Activated CD8-positive, alpha-beta memory T cell treated with anti-CD3 and anti-CD28 coated beads, Interleukin-2, amount 50 U/mL, for 1 hour (primary cell): Measurements from ENCODE around the gene PARVB.

Experiments
- DNase-seq: peaks from one replicate; pipeline ENCODE4 v3.0.0-alpha.2; 2020; ENCODE audit errors: extremely low read depth

PARVB gene

GRCh38 chr22:44024288-44024921 is at the start of gene PARVB:
PARVB (plus strand) TSS chr22:44024302; CDS start chr22:44024340, 38 bp downstream.
- DNase-seq: no peak

GRCh38 chr22:43975041-43975440 is 49.1 kb upstream of the PARVB start:
- DNase-seq: no peak

GRCh38 chr22:43976861-43977795 is 47.0 kb upstream of the PARVB start:
- no peak for DNase-seq

- no peak for DNase-seq
Observed at GRCh38 chr22:43978558-43978957, 45.5 kb upstream of the PARVB start.

- DNase-seq: no peak
Observed at GRCh38 chr22:43980579-43980978, 43.5 kb upstream of the PARVB start.

- no peak for DNase-seq
Observed at GRCh38 chr22:43980996-43981395, 43.1 kb upstream of the PARVB start.

- DNase-seq: no peak
Observed at GRCh38 chr22:43983808-43984207, 40.3 kb upstream of the PARVB start.

- DNase-seq: no peak
Observed at GRCh38 chr22:43985532-43985931, 38.6 kb upstream of the PARVB start.

- no peak for DNase-seq
Observed at GRCh38 chr22:43988116-43988820, 35.8 kb upstream of the PARVB start.

- DNase-seq: no peak
Observed at GRCh38 chr22:43988960-43989359, 35.1 kb upstream of the PARVB start.

GRCh38 chr22:43990044-43990443 is 34.1 kb upstream of the PARVB start:
- no peak for DNase-seq

- no peak for DNase-seq
Observed at GRCh38 chr22:43991316-43992020, 32.6 kb upstream of the PARVB start.

GRCh38 chr22:43992331-43992821 is 31.7 kb upstream of the PARVB start:
- DNase-seq: no peak

- no peak for DNase-seq
Observed at GRCh38 chr22:43993072-43993760, 30.9 kb upstream of the PARVB start.

- DNase-seq: no peak
Observed at GRCh38 chr22:43994006-43994405, 30.1 kb upstream of the PARVB start.

GRCh38 chr22:43994416-43994815 is 29.7 kb upstream of the PARVB start:
- no peak for DNase-seq

GRCh38 chr22:43995057-43995685 is 28.9 kb upstream of the PARVB start:
- DNase-seq: no peak

- no peak for DNase-seq
Observed at GRCh38 chr22:43995798-43996169, 28.3 kb upstream of the PARVB start.

GRCh38 chr22:43996170-43996980 is 27.7 kb upstream of the PARVB start:
- DNase-seq: peak; percentile 36

- no peak for DNase-seq
Observed at GRCh38 chr22:43996981-43997265, 27.2 kb upstream of the PARVB start.
